ENCODE measurements around the gene ELP5.

Gene ELP5

DNA sequence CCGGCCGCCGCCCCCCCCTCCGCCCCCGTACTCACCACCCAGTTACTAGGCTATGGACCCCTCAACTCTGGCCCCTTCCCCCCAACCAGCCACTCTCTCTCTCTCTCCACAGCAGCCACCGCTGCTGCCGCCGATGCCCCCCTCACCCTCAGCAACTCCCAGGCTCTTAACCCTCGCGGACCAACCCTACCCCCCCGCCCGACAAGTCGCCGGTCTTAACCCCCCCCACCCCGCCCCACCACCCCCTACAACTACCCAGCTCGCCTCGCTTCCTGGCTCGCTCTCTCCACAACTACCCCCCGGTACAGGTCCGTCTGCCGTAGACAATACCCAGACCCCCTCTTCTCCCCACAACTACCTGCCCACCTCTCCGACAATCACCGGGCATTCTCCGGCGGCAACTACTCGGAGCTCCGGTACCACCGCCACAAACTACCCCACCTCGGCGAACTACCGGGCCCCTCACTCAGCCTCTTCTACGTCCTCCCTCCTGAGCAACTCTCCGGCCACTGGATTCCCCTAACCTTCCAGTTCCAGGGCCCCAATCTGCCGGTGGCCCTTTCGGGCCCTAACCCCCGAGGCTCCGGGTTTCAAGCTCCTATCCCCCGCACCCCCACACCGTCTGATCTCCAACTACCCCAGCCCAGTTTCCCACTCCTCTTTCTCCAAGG, 13.5 kb upstream of the ELP5 start (continued):
- TF ChIP-seq PATZ1 (CRISPR knock-in tag; IDR thresholded peaks at IDR 0.05; ENCODE audit: borderline replicate concordance): no peak
- TF ChIP-seq ARNTL (CRISPR knock-in tag; IDR thresholded peaks at IDR 0.05; ENCODE audit: borderline replicate concordance, low read depth): no peak
- TF ChIP-seq ESRRG (CRISPR knock-in tag; IDR thresholded peaks at IDR 0.05): no peak
- TF ChIP-seq ZNF8 (CRISPR knock-in tag; IDR thresholded peaks at IDR 0.05): no peak
- no peak for TF ChIP-seq PPARA (CRISPR knock-in tag; IDR thresholded peaks at IDR 0.05; ENCODE audit: borderline replicate concordance)
- no peak for TF ChIP-seq ZFP3 (CRISPR knock-in tag; IDR thresholded peaks at IDR 0.05)

GRCh38 chr17:7239091-7240027, 12.7 kb upstream of the ELP5 start, which contains the start of gene PHF23:
Gene PHF23 (minus strand): TSS chr17:7239457. CDS start chr17:7239279, 178 bp downstream.
- TF ChIP-seq PATZ1 (CRISPR knock-in tag; IDR thresholded peaks at IDR 0.05; ENCODE audit: borderline replicate concordance): no peak
- TF ChIP-seq TSHZ2 (CRISPR knock-in tag; IDR thresholded peaks at IDR 0.05): peak; percentile 63
- TF ChIP-seq GLIS3 (CRISPR knock-in tag; IDR thresholded peaks at IDR 0.05): peak; percentile 74
- peak; percentile 70 for ATAC-seq

DNA sequence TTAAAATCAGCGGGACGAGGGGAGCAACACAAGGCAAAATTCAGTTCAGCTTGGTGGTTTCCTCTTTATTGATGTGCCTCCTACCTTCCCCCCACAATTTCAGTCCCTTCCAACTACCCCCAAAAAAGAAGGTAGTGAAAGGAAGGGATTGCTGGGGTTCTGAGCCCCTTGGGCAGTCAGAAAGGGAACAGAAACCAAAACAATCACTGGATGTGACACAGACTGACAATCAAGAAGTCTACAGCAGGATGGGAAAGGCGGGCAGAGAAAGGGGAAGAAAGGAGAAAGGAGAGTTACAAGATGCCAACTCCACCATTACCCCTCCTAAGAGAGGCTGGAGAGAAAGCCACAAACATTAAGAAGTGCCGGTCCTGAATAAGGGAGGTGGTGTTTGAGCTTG, 11.6 kb upstream of the ELP5 start:
- TF ChIP-seq SNAI2 (CRISPR knock-in tag; IDR thresholded peaks at IDR 0.05): no peak
- TF ChIP-seq, protein P1, sequence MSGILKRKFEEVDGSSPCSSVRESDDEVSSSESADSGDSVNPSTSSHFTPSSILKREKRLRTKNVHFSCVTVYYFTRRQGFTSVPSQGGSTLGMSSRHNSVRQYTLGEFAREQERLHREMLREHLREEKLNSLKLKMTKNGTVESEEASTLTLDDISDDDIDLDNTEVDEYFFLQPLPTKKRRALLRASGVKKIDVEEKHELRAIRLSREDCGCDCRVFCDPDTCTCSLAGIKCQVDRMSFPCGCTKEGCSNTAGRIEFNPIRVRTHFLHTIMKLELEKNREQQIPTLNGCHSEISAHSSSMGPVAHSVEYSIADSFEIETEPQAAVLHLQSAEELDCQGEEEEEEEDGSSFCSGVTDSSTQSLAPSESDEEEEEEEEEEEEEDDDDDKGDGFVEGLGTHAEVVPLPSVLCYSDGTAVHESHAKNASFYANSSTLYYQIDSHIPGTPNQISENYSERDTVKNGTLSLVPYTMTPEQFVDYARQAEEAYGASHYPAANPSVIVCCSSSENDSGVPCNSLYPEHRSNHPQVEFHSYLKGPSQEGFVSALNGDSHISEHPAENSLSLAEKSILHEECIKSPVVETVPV (CRISPR knock-in tag; IDR thresholded peaks at IDR 0.05): no peak
- TF ChIP-seq ZFP3 (CRISPR knock-in tag; IDR thresholded peaks at IDR 0.05): no peak
- TF ChIP-seq ZNF70 (CRISPR knock-in tag; IDR thresholded peaks at IDR 0.05): no peak
- no peak for TF ChIP-seq BACH2 (CRISPR knock-in tag; IDR thresholded peaks at IDR 0.05; ENCODE audit: borderline replicate concordance)
- TF ChIP-seq ZFP30 (CRISPR knock-in tag; IDR thresholded peaks at IDR 0.05): no peak
- TF ChIP-seq ISL1 (CRISPR knock-in tag; IDR thresholded peaks at IDR 0.05): no peak
- TF ChIP-seq POU6F1 (CRISPR knock-in tag; IDR thresholded peaks at IDR 0.05; ENCODE audit: borderline replicate concordance, low read depth): no peak
- no peak for TF ChIP-seq ZNF565 (CRISPR knock-in tag; conservative IDR thresholded peaks at IDR 0.05; ENCODE audit: low read depth)
- TF ChIP-seq GLIS3 (CRISPR knock-in tag; IDR thresholded peaks at IDR 0.05): no peak
- TF ChIP-seq TOX (CRISPR knock-in tag; IDR thresholded peaks at IDR 0.05; ENCODE audit: borderline replicate concordance): no peak
- TF ChIP-seq PATZ1 (CRISPR knock-in tag; IDR thresholded peaks at IDR 0.05; ENCODE audit: borderline replicate concordance): no peak
- TF ChIP-seq ZC3H10 (CRISPR knock-in tag; IDR thresholded peaks at IDR 0.05): no peak
- no peak for TF ChIP-seq ZNF8 (CRISPR knock-in tag; IDR thresholded peaks at IDR 0.05)
- no peak for TF ChIP-seq ARNTL (CRISPR knock-in tag; IDR thresholded peaks at IDR 0.05; ENCODE audit: borderline replicate concordance, low read depth)
- TF ChIP-seq TCF4 (CRISPR knock-in tag; IDR thresholded peaks at IDR 0.05; ENCODE audit: borderline replicate concordance): no peak
- no peak for ATAC-seq

Measured in SK-N-SH treated with all-trans-retinoic acid at 6 μM for 48 hours (cell line).